Sigmoid colon (tissue), 7 donors: ENCODE results near the gene PCSK9. TPM values are rescaled to one million over a fixed set of nuclear protein-coding genes. Genes with fewer than 3 reads are reported as not detected.

Source experiments
- DNase-seq: peaks from one replicate; pipeline ENCODE4 v3.0.0-alpha.2; 2019
- H3K27ac ChIP-seq, 4 donors: fragments of 200-600 bp; sonication (generic); one replicate each; pipeline ENCODE4 v1.5.1; 2016 to 2019; ENCODE audit warnings: mild to moderate bottlenecking in 1 of 4
- H3K27me3 ChIP-seq, 3 donors: fragments of 200-600 bp; sonication (generic); one replicate each; pipeline ENCODE4 v1.5.1; 2019; ENCODE audit warnings: mild to moderate bottlenecking in 1 of 3
- H3K36me3 ChIP-seq, 4 donors: fragments of 200-600 bp; sonication (generic); one replicate each; pipeline ENCODE4 v1.5.1; 2016 to 2019
- H3K4me1 ChIP-seq, 4 donors: fragments of 200-600 bp; sonication (generic); one replicate each; pipeline ENCODE4 v1.5.1; 2017 to 2019
- H3K4me3 ChIP-seq, 4 donors: fragments of 200-600 bp; sonication (generic); one replicate each; pipeline ENCODE4 v1.5.1; 2017 to 2019; ENCODE audit warnings: mild to moderate bottlenecking in 2 of 4, moderate library complexity in 1 of 4
- H3K9me3 ChIP-seq, 4 donors: fragments of 200-600 bp in 3 of 4; sonication (generic) in 3 of 4; one replicate each; pipeline versions ENCODE4 v1.5.1 to v1.6.1; 2013 to 2019
- EP300 ChIP-seq, 4 donors: sonication (generic); formaldehyde crosslinking; IDR thresholded peaks; one replicate each; pipeline ENCODE4 v1.6.1; 2017; ENCODE audit warnings: antibody characterized with exemption in 4 of 4
- POLR2A ChIP-seq, 2 donors: fragments of 450-650 bp; IDR thresholded peaks; one replicate each; pipeline ENCODE4 v1.6.1; 2016; ENCODE audit warnings: antibody characterized with exemption in 2 of 2, mild to moderate bottlenecking in 2 of 2, moderate library complexity in 2 of 2
- POLR2AphosphoS5 ChIP-seq, 4 donors: sonication (generic); formaldehyde crosslinking; IDR thresholded peaks; one replicate each; pipeline ENCODE4 v1.6.1; 2017; ENCODE audit warnings: antibody characterized with exemption in 4 of 4
- WGBS, 2 donors: extraction: QIAGEN DNeasy Blood & Tissue Kit; methylation state at CpG; one replicate each; pipeline ENCODE4 v1.1.7; 2013; 5-methylcytosine and 5-hydroxymethylcytosine counted together
- intact Hi-C: fragments of 100-400 bp; cut with DNase I; formaldehyde crosslinking; loops from one replicate; pipeline ENCODE4 v1.15.1; 2023
- polyA plus RNA-seq, 3 donors: library from polyadenylated mRNA; stranded (reverse); fragments of 200-250 nt; gene quantifications; one replicate each; pipeline ENCODE4 v1.2.3, GENCODE V29; 2013
- total RNA-seq, 4 donors: library from RNA; depleted of rRNA; stranded (reverse); fragments of >200 nt; gene quantifications; one replicate each; pipeline ENCODE4 v1.1.0, GENCODE V29; 2016
- TF ChIP-seq, protein P1 (sequence below), 4 experiments: fragments of 450-650 bp in 3 of 4; fragments of 200-600 bp in 1 of 4; IDR thresholded peaks; one replicate each; pipeline ENCODE4 v1.5.1; 2016 to 2019; ENCODE audit warnings: antibody characterized with exemption in 4 of 4, mild to moderate bottlenecking in 3 of 4, moderate library complexity in 2 of 4
- donor health status: healthy with polysubstance abuse.
- donor health status: Bipolar disorder and iron deficiency.
- donor health status: healthy.

PCSK9 gene
- total and polyA plus RNA-seq, 7 donors, result 0.28 to 41.9 (median 3.4) TPM; not detected in 3

DNA sequence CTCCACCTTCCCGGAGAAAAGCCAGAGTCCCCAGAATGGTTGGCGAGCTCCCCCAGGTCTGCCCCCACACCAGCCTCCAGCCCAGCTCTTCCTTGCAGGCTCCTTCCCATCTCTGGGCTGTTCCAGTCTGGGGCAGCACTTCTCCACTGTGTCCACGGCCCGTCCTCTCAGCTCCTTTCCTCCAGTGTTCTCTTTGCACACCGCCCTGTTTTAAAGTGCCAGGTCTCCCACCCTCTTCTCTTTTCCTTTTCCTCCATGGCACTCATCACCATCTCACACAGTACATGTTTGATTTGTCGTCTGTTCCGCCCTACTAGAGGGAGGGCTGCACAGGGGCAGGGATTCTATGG lies 6.1 kb upstream of the PCSK9 start:
- Histone ChIP-seq H3K9me3 (no peaks in the 10 kb centered on the region), H3K27me3 (peaks cover 0 to 36% (median 12%) of the 10 kb centered on the region in 3 donors), H3K27ac (no peak overlapping the region), H3K4me3 (no peak overlapping the region), H3K4me1 (peaks cover 0 to 4% (median 0%) of the 10 kb centered on the region in 4 donors), H3K36me3 (no peaks in the 10 kb centered on the region)
- 81 to 89% methylated on average over 7 of the region's 7 CpGs for WGBS, 2 donors
- DNase-seq, result no peak
- intact Hi-C loops, result no loop called here
- TF ChIP-seq, protein P1, sequence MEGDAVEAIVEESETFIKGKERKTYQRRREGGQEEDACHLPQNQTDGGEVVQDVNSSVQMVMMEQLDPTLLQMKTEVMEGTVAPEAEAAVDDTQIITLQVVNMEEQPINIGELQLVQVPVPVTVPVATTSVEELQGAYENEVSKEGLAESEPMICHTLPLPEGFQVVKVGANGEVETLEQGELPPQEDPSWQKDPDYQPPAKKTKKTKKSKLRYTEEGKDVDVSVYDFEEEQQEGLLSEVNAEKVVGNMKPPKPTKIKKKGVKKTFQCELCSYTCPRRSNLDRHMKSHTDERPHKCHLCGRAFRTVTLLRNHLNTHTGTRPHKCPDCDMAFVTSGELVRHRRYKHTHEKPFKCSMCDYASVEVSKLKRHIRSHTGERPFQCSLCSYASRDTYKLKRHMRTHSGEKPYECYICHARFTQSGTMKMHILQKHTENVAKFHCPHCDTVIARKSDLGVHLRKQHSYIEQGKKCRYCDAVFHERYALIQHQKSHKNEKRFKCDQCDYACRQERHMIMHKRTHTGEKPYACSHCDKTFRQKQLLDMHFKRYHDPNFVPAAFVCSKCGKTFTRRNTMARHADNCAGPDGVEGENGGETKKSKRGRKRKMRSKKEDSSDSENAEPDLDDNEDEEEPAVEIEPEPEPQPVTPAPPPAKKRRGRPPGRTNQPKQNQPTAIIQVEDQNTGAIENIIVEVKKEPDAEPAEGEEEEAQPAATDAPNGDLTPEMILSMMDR (IDR thresholded peaks at IDR 0.05), result no peak
- TF ChIP-seq POLR2A (IDR thresholded peaks at IDR 0.05) (no peak), POLR2AphosphoS5 (IDR thresholded peaks at IDR 0.05) (no peak), EP300 (IDR thresholded peaks at IDR 0.05) (no peak)

DNA sequence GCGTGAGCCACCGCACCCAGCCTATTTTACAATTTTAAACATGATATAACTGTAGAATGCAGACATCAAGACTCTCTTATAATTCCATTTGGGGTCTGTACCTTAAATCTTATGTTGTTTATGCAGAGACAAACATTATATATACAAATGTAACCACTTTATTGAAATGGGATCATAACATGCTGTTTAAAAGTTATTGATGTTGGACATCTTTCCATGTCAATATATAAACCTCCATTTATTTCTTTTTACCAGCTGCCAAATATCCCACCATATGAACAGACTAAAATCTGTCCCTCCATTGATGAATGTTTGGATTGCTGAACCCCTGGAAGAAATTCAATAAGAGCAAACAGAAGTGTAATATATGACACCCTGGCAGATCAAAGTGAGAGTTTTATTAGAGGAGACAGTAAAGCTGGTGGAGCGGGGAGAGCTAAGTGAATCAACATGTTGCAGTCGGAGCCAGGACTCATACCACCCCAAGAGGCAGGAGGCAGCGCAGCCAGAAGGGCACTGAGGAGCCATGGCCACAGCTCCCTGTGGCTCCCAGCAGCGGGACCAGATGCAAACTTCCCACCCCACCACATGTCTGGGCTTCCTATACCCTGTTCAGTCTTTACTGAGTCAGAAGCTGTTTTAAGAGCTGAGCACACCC lies 4.7 kb upstream of the PCSK9 start:
- Histone ChIP-seq H3K4me3 (no peak overlapping the region), H3K36me3 (no peaks in the 10 kb centered on the region), H3K27ac (no peak overlapping the region), H3K9me3 (no peaks in the 10 kb centered on the region), H3K27me3 (peaks cover 0 to 50% (median 20%) of the 10 kb centered on the region in 3 donors), H3K4me1 (peaks cover 0 to 7% (median 7%) of the 10 kb centered on the region in 4 donors)
- intact Hi-C loops, result no loop called here
- DNase-seq, result no peak
- TF ChIP-seq, protein P1 (IDR thresholded peaks at IDR 0.05), result no peak
- no peak for TF ChIP-seq POLR2A (IDR thresholded peaks at IDR 0.05)
- TF ChIP-seq EP300 (IDR thresholded peaks at IDR 0.05), result no peak
- TF ChIP-seq POLR2AphosphoS5 (IDR thresholded peaks at IDR 0.05), result no peak
- 72 to 81% methylated on average over 6 of the region's 6 CpGs for WGBS, 2 donors

DNA sequence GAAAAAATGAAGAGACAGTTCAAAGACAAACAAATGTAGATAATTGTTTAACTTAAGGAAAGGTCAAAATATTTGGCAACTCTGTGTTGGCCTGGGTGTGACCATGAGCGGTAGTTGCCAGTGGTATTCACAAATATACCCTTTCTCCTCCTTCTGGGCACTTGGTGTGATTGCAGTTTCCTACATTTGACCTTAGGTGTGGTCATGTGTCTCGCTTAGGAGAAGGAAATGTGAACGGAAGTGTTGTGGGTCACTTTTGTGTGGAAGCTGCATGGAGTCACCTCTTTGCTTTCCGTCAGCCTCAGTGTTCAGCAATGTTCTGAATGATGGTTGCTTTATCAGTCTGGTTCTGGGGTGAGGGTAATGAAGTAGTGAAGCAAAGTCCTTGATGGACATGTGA lies 3.4 kb upstream of the PCSK9 start:
- TF ChIP-seq POLR2A (IDR thresholded peaks at IDR 0.05) (no peak), POLR2AphosphoS5 (IDR thresholded peaks at IDR 0.05) (no peak), EP300 (IDR thresholded peaks at IDR 0.05) (no peak)
- TF ChIP-seq, protein P1 (IDR thresholded peaks at IDR 0.05), result no peak
- no peaks in the 10 kb centered on the region for H3K36me3 ChIP-seq
- no peaks in the 10 kb centered on the region for H3K9me3 ChIP-seq
- 34 to 54% methylated on average over 4 of the region's 4 CpGs for WGBS, 2 donors
- peaks cover 0 to 61% (median 32%) of the 10 kb centered on the region in 3 donors for H3K27me3 ChIP-seq
- H3K27ac ChIP-seq, result no peak overlapping the region
- DNase-seq, result no peak
- intact Hi-C loops, result no loop called here
- peaks cover 0 to 15% (median 11%) of the 10 kb centered on the region in 4 donors for H3K4me1 ChIP-seq
- H3K4me3 ChIP-seq, result no peak overlapping the region

DNA sequence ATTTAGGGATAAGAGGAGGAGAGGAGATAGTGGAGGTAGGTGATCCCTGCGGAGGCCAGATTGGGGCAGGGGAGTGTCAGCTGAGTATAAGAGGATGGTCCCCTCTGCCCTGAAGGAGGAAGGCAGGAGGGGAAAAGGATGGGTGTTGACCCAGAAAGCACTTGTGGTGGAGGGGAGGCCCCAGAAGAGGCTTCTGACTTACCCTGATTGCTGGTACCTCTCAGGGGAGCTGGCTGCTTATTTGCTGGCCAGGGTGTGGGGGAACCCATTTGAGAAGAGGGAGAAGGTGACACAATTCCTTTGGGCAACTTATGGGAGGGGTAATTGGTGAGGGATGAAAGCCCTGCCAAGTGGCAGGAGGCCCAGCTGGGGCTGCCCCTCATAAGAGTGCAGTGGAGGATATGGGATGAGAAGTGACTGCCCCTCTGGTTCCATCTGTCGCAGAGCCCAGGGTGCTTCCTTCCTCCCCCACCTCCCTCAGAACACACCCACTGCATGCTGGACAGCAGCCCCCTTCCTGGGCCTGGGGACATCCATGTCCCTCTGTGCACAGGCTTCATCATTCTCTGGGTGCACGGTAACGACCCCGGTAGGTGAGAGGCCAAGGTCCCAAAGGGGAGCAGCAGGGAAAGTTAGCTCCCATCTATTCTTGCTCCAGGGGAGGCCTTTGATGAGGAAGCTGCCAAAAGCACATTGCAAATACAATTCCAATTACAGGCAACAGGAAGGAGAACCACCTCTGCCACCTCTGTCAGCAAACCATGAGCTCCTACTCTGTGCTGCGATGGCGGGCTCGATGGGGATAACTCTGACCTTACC lies 1.4 kb upstream of the PCSK9 start:
- H3K4me3 ChIP-seq, result no peak overlapping the region
- H3K27ac ChIP-seq, result no peak overlapping the region
- H3K27me3 ChIP-seq, result peaks cover 0 to 61% (median 32%) of the 10 kb centered on the region in 3 donors
- TF ChIP-seq EP300 (IDR thresholded peaks at IDR 0.05) (no peak), POLR2AphosphoS5 (IDR thresholded peaks at IDR 0.05) (no peak), POLR2A (IDR thresholded peaks at IDR 0.05) (no peak)
- TF ChIP-seq, protein P1 (IDR thresholded peaks at IDR 0.05), result no peak
- H3K4me1 ChIP-seq, result peaks cover 0 to 15% (median 11%) of the 10 kb centered on the region in 4 donors
- no peaks in the 10 kb centered on the region for H3K9me3 ChIP-seq
- no peaks in the 10 kb centered on the region for H3K36me3 ChIP-seq
- WGBS, 2 donors, result 83 to 85% methylated on average over 8 of the region's 8 CpGs
- no peak for DNase-seq
- intact Hi-C loops, result no loop called here
